ENCODE measurements around the gene IGSF6. TPM values are rescaled to one million over a fixed set of nuclear protein-coding genes. Genes with fewer than 3 reads are reported as not detected.

The IGSF6 gene
- total RNA-seq, 1 donor from 2014 or later, result 3.6 TPM

DNA sequence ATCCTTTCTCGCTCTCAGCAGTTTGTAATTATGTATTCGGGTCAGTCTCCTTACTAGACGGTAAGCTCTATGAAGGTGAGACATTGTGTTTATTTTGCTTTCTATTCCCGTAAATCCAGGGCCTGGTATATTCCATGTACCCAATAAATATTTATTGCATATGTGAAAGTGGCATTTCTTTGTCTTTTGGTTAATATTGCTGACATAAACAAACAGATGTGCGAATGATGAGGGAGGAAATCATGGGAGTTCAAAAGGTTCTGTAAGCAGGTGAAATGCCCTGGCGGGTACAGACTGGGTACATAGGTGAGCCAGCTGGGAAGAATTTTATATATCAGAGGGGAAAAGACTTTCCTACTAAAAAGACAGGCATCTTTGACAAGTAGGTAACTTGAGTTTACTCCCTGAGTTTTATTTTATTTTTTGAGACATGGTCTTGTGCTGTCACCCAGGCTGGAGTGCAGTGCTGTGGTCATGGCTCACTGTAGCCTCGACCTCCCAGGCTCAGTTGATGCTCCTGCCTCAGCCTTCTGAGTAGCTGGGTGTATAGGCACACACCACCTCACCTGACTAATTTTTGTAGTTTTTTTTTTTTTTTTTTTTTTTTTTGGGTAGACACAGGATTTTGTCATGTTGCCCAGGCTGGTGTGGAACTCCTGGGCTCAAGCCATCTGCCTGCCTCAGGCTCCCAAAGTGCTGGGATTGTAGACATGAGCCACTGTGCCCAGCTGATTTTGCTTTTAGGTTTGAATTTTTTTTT, 58.7 kb downstream of the IGSF6 start:
- H3K27ac ChIP-seq (replicated peaks), result no peak overlapping the region
- TF ChIP-seq, protein P1, sequence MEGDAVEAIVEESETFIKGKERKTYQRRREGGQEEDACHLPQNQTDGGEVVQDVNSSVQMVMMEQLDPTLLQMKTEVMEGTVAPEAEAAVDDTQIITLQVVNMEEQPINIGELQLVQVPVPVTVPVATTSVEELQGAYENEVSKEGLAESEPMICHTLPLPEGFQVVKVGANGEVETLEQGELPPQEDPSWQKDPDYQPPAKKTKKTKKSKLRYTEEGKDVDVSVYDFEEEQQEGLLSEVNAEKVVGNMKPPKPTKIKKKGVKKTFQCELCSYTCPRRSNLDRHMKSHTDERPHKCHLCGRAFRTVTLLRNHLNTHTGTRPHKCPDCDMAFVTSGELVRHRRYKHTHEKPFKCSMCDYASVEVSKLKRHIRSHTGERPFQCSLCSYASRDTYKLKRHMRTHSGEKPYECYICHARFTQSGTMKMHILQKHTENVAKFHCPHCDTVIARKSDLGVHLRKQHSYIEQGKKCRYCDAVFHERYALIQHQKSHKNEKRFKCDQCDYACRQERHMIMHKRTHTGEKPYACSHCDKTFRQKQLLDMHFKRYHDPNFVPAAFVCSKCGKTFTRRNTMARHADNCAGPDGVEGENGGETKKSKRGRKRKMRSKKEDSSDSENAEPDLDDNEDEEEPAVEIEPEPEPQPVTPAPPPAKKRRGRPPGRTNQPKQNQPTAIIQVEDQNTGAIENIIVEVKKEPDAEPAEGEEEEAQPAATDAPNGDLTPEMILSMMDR (IDR thresholded peaks at IDR 0.05; ENCODE audit: borderline replicate concordance), result no peak
- intact Hi-C loops (cut with micrococcal nuclease), result no loop called here
- no peaks in the 10 kb centered on the region for H3K27me3 ChIP-seq (ENCODE audit: low read depth)
- H3K4me1 ChIP-seq, result peaks cover 11% of the 10 kb centered on the region
- no peaks in the 10 kb centered on the region for H3K9me3 ChIP-seq (replicated peaks)
- H3K36me3 ChIP-seq, result no peaks in the 10 kb centered on the region
- DNase-seq, result no peak
- no peak overlapping the region for H3K4me3 ChIP-seq

DNA sequence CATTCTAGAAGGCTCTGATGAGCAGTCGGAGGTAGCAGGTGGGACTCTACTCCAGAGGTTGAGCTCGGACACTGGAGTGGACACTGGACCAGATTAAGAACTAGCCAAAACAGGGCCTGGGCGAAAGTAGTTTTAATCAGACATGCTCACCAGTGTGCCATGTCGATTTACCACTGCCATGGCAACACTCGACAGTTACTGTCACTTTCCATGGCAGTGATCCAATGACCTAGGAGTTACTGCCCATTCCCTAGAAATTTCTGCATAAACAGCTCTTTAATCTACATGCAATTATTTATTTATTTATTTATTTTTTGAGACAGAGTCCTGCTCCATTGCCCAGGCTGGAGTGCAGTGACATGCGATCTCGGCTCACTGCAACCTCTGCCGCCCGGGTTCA, 60.2 kb downstream of the IGSF6 start:
- Histone ChIP-seq H3K27ac (replicated peaks) (no peak overlapping the region), H3K27me3 (ENCODE audit: low read depth) (no peaks in the 10 kb centered on the region), H3K36me3 (no peaks in the 10 kb centered on the region), H3K4me1 (peaks cover 7% of the 10 kb centered on the region), H3K4me3 (no peak overlapping the region), H3K9me3 (replicated peaks) (no peaks in the 10 kb centered on the region)
- intact Hi-C loops (cut with micrococcal nuclease), result no loop called here
- TF ChIP-seq, protein P1 (IDR thresholded peaks at IDR 0.05; ENCODE audit: borderline replicate concordance), result no peak
- DNase-seq, result no peak

DNA sequence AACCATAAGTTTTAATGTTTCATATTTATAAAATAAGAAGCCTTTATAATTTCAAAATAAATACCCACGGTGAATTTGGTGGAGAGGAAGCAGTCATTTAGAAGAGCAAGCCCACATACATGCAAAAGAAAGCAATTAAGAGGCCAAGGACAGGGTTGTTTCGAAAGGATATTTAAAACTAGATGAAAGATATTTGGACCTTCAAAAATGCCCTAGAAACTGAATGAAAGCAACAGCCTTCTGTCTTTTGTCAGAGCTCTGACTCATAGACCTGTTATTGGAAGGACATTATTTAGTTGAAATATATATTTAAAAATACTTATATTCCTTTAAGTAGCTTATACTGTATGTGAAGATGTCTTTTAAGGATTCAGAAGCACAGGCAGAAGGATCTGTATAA, 61.6 kb downstream of the IGSF6 start:
- H3K9me3 ChIP-seq (replicated peaks), result no peaks in the 10 kb centered on the region
- TF ChIP-seq, protein P1 (IDR thresholded peaks at IDR 0.05; ENCODE audit: borderline replicate concordance), result no peak
- H3K4me1 ChIP-seq, result peaks cover 7% of the 10 kb centered on the region
- H3K27me3 ChIP-seq (ENCODE audit: low read depth), result no peaks in the 10 kb centered on the region
- H3K36me3 ChIP-seq, result no peaks in the 10 kb centered on the region
- H3K4me3 ChIP-seq, result no peak overlapping the region
- no peak for DNase-seq
- H3K27ac ChIP-seq (replicated peaks), result no peak overlapping the region
- intact Hi-C loops (cut with micrococcal nuclease), result loop anchor here (2.0 kb wide), 1 partner anchor 26 kb away; no protein-coding TSS in a partner anchor

DNA sequence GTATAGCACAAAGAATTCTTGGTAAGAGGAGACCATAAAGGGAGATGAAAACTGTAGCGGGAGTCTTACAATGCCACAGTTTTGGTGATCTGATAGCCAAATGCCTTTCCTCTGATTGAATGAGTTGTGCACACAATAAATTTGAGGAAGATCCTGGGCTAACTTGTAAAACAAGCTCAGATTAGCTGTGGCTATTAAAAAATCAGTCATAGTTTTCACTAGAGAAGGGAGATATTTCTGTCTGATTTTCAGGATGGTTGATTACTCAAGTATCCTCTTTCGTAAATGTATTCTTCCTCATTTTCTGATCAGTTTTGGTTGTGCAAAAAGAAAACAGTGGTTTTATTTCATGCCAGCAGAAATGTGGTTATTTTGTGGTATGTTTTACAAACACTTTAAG, 62.1 kb downstream of the IGSF6 start:
- TF ChIP-seq, protein P1 (IDR thresholded peaks at IDR 0.05; ENCODE audit: borderline replicate concordance), result no peak
- intact Hi-C loops (cut with micrococcal nuclease), result loop anchor here (2.0 kb wide), 1 partner anchor 27 kb away; no protein-coding TSS in a partner anchor
- peaks cover 7% of the 10 kb centered on the region for H3K4me1 ChIP-seq

DNA sequence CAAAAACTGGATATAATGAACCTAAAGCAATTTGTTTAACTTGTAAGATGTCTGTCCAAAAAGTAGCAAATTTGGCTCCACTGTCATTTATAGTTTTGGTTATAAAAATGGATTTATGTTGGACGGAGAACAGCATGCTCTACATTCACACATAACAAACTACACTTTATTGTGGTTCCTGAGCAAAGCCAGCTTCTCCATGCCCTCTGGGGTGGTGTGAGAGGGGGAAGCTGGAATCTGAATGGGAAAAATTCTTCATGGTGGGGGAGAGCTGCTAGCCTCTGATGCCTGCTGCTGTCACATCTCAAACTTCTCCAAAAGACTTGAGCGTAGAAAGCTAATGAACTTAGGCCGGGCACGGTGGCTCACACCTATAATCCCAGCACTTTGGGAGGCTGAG, 62.9 kb downstream of the IGSF6 start:
- TF ChIP-seq, protein P1 (IDR thresholded peaks at IDR 0.05; ENCODE audit: borderline replicate concordance), result no peak
- H3K9me3 ChIP-seq (replicated peaks), result no peaks in the 10 kb centered on the region
- H3K36me3 ChIP-seq, result no peaks in the 10 kb centered on the region
- no peak overlapping the region for H3K27ac ChIP-seq (replicated peaks)
- no peak overlapping the region for H3K4me3 ChIP-seq
- DNase-seq, result no peak
- intact Hi-C loops (cut with micrococcal nuclease), result loop anchor here (5.0 kb wide), 1 partner anchor 118 kb away; no protein-coding TSS in a partner anchor
- H3K27me3 ChIP-seq (ENCODE audit: low read depth), result no peaks in the 10 kb centered on the region
- H3K4me1 ChIP-seq, result peaks cover 7% of the 10 kb centered on the region

More for the DNA sequence above, 62.1 kb downstream of the IGSF6 start:
- no peaks in the 10 kb centered on the region for H3K9me3 ChIP-seq (replicated peaks)
- H3K36me3 ChIP-seq, result no peaks in the 10 kb centered on the region
- no peak overlapping the region for H3K4me3 ChIP-seq
- DNase-seq, result no peak
- no peak overlapping the region for H3K27ac ChIP-seq (replicated peaks)
- no peaks in the 10 kb centered on the region for H3K27me3 ChIP-seq (ENCODE audit: low read depth)

Other genes starting within 250 kb of the IGSF6 start
- gene METTL9, start 53.0 kb downstream of the IGSF6 start, total RNA-seq, result 47.8 TPM
- 0.11 TPM for gene OTOA, start 11.4 kb upstream of the IGSF6 start, total RNA-seq
- gene NPIPB4, start 205.1 kb upstream of the IGSF6 start, total RNA-seq, result 24.1 TPM